ENCODE data around the gene ARHGEF12.
A peak's percentile ranks its signal among the peaks of the same experiment; 100 is the strongest.
"Not testable (repeated sequence)": the region's sequence is repeated elsewhere in the genome, so short reads cannot be mapped to it uniquely, and the experiment has no call there.

Gene ARHGEF12

GRCh38 chr11:120501976-120502755 lies 166.0 kb downstream of the ARHGEF12 start:
- no peak for DNase-seq

- not testable (repeated sequence) for DNase-seq
Observed at GRCh38 chr11:120503529-120503928, 167.3 kb downstream of the ARHGEF12 start.

- no peak for DNase-seq
Observed at GRCh38 chr11:120505801-120506425, 169.7 kb downstream of the ARHGEF12 start.

DNA sequence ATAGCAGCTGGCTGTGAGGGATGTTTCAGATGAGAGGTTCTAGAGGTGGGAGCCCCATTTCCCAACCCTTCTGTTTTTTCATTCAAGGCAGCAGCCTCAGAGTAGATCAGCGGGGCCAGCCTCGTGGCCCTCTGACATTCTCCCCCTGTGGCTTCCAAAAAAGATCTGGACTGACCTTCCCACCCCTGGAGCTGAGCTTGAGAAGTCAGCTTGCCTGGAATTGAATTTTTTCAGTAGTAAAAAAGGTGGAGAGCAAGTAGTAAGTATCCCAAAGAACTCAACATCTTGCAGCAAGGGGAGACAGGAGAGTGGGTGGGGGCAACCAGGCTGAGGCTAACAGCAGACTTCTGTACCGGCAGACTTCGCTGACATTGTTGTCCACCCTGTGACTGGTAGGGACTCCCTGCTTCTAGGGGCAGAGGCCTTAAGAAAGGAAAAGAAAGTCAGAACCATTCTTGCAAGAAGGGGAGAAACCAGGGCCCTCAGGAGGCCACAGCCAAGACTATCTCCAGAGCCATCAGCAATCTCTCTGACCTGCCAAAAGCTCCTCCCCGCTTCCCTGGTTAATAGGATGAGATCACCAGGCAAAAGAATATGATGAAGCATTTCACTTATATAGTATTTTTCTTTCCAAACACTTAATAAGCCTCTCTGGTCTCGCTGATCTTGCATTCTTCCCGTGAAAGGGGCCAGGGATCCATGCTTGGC lies 173.3 kb downstream of the ARHGEF12 start:
- no peak for DNase-seq

DNA sequence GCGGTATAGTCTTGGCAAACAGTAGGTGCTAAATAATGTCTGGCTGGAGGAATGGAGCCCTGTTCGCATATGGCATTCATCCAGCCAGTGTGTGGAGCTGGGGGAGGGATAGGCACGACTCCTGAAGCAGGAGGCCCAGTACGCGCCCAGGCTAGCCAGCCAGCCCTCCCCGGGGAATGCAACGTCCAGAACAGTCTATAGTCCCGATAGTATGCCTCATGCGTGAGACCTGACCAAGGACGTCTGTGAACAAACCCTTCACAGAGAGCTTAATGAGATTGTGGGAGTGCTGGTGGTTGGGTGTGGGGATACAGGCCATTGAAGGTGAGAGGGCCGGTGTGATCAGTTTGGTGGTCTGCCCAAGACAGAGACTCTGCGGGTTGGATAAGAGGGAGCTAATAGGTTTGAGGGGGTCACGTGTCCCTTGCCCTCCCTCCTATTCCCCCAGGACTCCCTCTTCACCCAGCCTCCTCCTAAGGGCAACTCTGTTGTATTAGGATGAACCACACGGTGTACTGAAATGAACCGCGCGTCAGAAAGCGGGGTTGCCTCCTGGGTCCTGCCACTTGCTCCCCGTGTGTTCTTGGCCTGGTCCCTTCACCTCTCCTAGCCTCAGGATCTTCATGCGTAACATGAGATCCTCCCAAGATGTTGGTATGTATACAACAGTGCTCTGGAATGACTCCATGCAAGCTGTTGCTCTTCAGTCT lies 174.3 kb downstream of the ARHGEF12 start:
- DNase-seq: no peak

GRCh38 chr11:120511116-120511819 lies 175.1 kb downstream of the ARHGEF12 start, which contains the start of gene GRIK4:
Gene GRIK4, plus strand, starts transcription at chr11:120511748. Its CDS starts 148,571 bp downstream, at chr11:120660319.
- DNase-seq: peak; percentile 88

DNA sequence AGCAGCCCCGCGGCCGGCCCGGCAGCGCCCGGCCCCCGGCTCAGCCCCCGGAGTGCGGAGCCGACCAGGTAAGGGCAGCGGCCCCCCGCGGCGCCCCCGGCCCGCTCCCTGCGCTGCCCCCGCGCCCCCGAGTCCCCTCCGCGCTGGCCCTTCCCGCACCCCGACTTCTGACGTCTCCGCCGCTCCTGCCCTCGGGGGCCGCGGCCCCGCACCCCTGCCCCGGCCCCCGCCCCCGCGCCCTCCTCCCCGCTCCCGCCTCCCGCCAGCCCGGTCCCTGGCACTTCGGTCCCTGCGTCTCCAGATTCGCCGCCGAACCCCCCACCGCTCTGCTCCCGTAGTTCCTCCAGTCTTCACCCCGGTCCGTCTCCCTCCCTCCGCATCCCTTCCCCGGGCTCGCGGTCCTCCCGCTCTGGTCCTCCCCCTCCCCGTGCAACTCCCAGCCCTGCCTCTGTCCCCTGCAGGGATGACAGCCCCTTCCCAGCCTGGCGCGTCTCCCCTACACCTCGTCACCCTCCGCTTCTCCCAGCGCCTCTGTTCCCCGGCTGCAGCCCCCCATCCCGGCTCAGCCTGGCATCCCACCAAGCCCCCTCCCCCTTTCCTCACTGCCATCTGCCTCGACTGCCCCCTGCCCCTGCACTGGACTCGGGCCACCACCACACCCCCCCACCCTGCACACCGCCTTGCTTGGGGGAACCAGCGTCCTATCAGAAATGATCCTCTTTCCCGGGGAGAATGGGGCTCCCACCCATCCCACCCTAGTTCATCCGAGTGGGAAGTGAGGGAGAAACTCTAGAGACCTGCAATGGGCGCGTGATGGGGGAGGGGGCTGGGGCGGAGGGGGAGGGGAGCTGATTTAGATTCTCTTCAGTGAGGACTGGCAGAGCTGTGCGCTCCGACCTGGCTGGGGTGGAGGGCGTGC lies 175.9 kb downstream of the ARHGEF12 start:
- DNase-seq: no peak

DNA sequence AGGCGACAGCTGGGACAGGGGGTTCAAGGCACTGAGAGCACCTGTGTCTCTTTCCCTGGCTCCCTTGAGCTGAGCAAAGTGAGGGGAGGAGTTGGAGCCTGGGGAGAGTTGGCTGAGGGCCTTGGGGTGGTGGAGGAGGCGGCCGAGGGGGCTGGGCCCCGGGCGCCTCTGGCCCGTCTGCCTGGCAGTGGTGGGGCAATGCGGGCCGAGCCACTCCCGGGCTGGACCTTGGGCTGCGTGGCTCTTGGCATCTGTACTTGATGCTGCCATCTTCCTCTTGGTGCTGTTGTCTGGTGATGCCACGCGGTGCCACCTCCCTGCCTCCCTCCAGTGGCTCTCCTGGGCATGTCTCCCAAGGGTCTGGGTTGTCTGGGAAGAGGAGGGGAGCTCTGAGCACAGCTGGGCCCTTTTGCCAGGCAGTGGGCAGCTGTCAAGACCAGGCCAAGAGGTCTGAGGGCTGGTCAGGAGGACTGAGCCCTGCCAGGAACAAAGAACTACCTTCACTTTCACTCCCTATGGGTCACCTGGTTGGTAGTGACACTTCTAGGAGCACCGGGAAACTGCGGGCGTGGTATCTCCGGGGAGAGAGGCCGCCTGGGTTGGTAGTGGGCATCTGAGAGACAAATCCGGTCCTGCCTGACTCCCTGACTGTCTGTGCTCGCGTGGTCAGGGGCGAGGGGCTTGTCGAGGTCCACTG lies 176.7 kb downstream of the ARHGEF12 start:
- DNase-seq: no peak

- DNase-seq: no peak
Observed at GRCh38 chr11:120513436-120514315, 177.5 kb downstream of the ARHGEF12 start.

DNA sequence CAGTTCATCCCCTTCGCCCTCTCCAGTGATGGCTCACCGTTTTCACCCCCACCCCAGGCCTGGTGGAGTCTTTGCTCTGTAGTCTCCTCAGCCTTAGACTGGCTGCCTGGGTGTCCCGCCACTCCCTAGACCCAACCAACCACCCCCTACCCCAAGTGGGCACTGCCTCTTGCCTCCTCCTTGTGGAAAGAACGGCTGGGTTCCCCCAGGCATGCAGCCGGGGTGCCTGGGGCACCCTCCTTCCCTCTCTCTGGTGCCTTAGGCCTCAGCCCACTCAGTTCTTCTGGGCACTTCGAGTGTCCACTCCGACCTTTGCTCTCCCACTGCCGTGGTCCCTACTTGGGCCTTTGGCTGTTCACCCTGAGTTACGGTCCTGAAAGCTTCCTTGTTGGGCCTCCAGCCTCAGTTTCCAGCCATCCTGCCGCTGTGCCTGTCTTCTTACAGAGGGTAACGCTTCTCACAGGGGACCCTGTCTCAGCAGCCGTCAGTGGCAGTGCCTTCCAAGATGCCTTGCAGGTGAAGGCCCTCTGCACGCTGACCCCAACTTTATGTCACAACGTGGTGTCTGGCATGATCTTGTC lies 178.4 kb downstream of the ARHGEF12 start:
- no peak for DNase-seq

DNA sequence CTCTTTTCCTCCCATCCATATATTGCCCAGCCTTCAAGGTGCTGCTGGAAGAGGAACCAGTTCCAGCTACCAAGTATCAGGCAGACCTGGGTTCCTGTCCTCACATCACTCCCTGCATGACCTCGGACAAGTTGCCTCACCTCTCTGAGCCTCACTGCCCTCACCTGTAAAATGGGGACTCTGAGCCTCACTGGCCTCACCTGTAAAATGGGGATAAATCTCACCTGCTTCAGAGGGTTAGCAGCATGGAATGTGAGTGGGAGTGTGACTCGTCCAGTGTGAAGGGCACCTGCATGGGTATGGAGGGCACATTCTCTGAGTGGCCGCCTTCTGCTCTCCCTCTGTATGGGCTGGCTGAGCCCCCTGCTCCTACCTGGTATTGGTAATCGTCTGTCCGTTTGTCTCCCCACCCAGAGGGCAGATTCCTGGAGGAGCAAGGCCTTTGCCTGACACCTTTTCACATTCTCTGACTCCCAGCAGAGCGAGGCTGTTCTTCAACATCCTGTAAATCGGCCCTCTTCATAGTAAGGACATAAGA lies 179.0 kb downstream of the ARHGEF12 start:
- DNase-seq: no peak

DNA sequence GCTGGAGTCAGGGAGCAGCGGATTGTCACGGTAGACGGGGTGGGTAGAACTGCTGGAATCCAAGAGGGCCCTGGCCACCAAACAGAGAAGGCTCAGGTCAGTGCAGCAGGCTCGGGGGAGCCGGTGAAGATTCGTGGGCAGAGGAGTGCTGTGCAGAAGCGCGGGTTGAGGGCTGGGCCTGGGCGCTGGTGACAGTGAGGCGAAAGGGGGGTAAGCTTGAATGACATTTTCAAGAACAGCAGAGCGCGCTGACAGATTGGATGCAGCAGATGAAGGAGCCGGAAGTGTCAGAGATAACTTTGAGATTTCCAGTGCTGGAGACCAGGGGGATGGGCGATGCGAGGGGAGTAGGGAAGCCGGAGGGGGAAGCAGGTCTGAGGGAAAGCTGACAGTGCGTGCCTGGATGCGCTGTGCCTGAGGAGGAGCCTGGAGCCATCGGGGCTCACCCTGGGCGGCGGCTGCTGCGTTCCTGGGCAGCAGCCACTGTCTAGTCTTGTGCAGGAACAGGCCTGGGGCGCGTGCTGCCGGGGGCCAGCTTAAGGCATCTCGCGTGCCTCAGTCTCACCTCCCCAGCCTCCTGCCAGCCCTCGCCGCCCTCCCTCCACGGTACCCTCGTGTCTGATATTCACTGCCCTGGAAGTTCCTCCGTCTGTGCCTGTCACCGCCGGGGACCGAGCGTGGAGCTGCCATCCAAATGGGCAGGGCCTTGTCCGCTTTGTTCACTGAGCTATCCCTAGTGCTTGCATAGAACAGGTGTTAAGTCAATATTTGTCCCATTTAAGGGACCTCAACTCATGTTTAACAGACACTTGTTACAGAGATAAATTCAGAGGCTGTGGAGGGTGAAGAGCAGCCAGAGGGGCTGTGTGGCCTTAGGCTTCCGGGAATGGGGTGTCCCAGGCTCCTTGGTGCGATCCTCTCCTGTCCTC lies 180.5 kb downstream of the ARHGEF12 start:
- no peak for DNase-seq

DNA sequence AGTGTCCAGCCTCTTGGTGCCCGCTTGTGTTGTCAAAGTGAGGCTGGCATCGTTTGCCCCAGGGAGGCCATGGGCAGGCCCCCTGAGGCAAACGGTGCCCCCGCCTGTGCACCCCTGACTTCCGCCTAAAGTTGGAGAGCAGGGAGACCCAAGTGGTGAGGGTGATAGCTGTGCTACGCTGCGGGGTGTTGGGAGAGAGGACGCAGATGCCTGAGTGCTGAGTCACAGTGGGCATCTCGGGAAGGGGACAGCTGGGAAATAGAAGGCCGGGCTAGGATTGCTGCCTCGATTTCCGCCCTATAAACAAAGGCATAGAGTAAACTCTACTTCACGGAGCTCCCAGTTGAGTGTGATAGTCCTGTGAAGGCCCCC lies 181.2 kb downstream of the ARHGEF12 start:
- no peak for DNase-seq

- DNase-seq: no peak
Observed at GRCh38 chr11:120517801-120518291, 181.6 kb downstream of the ARHGEF12 start.

GRCh38 chr11:120518356-120518755 lies 182.1 kb downstream of the ARHGEF12 start:
- DNase-seq: no peak

DNA sequence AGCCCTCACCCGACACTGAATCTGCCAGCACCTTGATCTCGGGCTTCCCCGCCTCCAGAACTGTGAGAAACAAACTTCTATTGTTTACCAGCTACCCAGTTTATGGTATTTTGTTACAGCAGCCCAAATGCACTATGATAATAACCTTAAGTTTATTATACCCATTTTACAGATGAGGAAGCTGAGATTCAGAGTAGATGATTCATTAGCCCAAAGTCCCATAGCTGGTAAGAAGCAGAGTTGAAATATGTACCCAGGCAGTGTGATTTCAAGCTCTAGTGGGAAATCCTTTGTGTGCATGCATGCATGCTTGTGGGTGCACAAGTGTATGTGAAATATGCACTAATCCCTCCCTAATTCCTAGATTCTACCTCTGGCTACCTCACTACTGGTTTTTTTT lies 183.3 kb downstream of the ARHGEF12 start:
- DNase-seq: no peak

DNA sequence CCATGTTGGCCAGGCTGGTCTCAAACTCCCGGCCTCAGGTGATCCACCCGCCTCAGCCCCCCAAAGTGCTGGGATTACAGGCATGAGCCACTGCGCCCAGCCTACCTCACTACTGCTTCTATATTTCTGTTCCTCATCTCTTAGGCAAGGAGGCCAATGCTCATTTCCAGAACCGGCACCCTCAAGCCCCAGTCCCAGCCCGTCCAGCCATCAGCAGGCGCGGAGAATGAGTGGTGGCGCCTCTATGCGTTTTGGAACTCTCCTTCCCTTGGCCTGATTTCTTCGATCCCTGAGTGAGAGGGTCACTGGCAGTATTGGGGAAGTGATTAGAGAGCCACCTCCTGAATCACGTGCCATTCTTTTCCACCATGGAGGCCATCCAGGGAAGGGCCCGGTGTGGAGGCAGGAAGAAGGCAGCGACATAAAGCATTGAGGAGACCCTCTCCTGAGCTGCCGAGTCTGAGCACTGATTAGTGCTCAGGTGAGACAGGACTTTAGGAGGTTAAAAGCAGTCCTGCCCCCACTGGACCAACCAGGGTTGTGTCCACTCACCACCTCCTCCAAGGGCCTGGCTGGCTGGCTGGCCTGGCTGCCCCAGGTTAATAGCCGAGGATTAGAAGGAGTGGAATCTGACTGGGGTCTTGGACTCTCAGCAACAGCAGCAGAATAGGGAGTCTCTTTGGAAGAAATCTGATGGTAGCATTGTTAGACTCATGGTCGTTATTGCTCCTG lies 184.0 kb downstream of the ARHGEF12 start:
- no peak for DNase-seq
